ENCODE measurements around the gene IFI6.

DNA sequence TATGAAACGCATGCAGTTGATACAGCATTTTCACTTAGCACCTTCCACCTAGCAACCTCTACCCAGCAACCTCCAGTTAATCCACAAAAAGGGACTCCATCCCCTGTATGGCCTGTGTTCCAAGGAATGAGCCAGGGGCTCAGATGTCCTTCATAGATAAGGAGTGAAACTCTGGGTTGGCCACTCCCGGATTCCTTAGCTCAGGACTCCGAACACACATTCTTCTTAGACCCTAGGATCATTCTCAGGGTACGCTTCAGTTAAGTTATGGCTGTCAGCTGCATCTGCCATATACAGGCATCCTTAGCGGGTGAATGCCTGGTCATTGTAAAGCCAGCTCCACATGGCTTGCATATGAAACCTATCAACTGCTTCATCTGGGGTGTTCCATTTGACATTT, 15.9 kb upstream of the IFI6 start:
- TF ChIP-seq, protein P1, sequence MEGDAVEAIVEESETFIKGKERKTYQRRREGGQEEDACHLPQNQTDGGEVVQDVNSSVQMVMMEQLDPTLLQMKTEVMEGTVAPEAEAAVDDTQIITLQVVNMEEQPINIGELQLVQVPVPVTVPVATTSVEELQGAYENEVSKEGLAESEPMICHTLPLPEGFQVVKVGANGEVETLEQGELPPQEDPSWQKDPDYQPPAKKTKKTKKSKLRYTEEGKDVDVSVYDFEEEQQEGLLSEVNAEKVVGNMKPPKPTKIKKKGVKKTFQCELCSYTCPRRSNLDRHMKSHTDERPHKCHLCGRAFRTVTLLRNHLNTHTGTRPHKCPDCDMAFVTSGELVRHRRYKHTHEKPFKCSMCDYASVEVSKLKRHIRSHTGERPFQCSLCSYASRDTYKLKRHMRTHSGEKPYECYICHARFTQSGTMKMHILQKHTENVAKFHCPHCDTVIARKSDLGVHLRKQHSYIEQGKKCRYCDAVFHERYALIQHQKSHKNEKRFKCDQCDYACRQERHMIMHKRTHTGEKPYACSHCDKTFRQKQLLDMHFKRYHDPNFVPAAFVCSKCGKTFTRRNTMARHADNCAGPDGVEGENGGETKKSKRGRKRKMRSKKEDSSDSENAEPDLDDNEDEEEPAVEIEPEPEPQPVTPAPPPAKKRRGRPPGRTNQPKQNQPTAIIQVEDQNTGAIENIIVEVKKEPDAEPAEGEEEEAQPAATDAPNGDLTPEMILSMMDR (IDR thresholded peaks at IDR 0.05; ENCODE audit: low read depth, low read length, poor library complexity, severe bottlenecking), result no peak
- no peak for TF ChIP-seq EZH2phosphoT487 (IDR thresholded peaks at IDR 0.05; ENCODE audit: borderline replicate concordance, low read length)

Data from DOHH2 (cell line).